ENCODE results near the gene CEND1. TPM values are rescaled to one million over a fixed set of nuclear protein-coding genes. Genes with fewer than 3 reads are reported as not detected.
A peak's percentile ranks its signal among the peaks of the same experiment; 100 is the strongest.

CEND1 gene
- total RNA-seq, 2 donors from 2014 or later, result 0.35 to 0.40 TPM

DNA sequence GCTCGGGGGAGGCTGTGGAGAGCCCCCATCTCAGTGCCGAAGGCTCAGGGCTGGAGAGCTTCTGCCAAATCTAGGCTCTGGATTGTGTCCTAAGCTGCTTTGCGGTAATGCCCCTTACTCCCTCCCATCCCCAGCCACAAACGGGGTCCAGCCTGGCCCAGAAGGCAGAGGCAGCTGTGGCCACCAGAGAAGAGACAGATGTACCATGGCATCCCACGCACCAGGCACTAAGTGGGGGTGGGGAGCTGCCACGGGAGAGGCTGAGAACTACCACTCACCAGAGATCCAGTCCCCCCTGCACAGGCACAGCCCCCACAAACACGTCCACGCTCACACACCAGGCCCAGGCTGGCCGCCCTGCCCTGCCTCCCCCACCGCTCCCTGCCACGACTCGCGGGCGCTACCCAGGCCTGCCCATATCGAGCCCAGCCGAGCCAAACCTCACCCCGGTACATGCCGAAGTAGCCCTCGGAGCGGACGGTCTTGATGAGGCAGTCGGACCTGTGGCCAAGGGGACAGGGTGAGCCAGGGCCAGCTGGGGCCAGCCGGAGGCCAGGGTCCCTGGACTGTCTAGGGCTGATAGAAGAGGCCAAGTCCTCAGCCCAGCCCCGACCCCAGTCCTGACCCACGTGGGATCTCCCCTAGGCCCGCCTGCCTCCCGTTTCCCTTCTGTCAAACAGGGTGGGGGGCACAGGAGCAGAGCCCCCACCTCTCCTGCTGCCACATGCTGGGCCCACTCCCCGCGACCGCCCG, 4.3 kb upstream of the CEND1 start:
- intact Hi-C loops (cut with DNase I), result no loop called here
- Histone ChIP-seq H3K4me1 (peaks cover 7% of the 10 kb centered on the region), H3K4me3 (no peak overlapping the region), H3K9me3 (no peaks in the 10 kb centered on the region), H3K9ac (ENCODE audit: low read depth in 2 of 2, low read length in 2 of 2) (peak overlapping the region in 1 of 2 donors; percentile 26), H3K27ac (no peak overlapping the region), H3K27me3 (peaks cover 9% of the 10 kb centered on the region), H3K36me3 (no peaks in the 10 kb centered on the region)
- TF ChIP-seq, protein P1, sequence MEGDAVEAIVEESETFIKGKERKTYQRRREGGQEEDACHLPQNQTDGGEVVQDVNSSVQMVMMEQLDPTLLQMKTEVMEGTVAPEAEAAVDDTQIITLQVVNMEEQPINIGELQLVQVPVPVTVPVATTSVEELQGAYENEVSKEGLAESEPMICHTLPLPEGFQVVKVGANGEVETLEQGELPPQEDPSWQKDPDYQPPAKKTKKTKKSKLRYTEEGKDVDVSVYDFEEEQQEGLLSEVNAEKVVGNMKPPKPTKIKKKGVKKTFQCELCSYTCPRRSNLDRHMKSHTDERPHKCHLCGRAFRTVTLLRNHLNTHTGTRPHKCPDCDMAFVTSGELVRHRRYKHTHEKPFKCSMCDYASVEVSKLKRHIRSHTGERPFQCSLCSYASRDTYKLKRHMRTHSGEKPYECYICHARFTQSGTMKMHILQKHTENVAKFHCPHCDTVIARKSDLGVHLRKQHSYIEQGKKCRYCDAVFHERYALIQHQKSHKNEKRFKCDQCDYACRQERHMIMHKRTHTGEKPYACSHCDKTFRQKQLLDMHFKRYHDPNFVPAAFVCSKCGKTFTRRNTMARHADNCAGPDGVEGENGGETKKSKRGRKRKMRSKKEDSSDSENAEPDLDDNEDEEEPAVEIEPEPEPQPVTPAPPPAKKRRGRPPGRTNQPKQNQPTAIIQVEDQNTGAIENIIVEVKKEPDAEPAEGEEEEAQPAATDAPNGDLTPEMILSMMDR (IDR thresholded peaks at IDR 0.05), result no peak
- no peak for DNase-seq

DNA sequence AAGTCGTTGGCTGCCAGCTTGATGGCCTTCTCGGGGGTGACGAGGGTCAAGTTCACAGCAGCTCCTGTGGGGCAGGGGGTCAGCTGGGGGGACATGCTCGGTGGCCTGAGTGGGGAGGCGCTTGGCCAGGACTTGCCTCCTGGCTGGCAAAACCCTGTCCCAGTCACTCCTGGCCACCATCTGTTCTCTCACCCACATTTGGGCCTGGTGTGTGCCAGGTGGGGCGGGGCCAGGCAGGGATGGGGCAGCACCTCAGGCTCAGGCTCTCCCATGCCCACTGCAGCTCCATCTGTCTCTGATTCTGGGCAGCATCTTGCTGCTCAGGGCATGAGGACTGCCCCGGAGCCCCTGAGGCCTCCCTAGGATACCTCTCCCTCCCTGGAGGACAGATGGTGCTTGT, 3.7 kb upstream of the CEND1 start:
- H3K4me1 ChIP-seq, result peaks cover 7% of the 10 kb centered on the region
- DNase-seq, result no peak
- intact Hi-C loops (cut with DNase I), result no loop called here

GRCh38 chr11:792873-793272, 3.0 kb upstream of the CEND1 start:
- intact Hi-C loops (cut with DNase I), result no loop called here
- H3K27ac ChIP-seq, result no peak overlapping the region
- H3K27me3 ChIP-seq, result peaks cover 14% of the 10 kb centered on the region
- H3K9me3 ChIP-seq, result no peaks in the 10 kb centered on the region
- no peak overlapping the region for H3K9ac ChIP-seq (ENCODE audit: low read depth in 2 of 2, low read length in 2 of 2)
- H3K4me1 ChIP-seq, result peaks cover 7% of the 10 kb centered on the region
- DNase-seq, result no peak
- no peak overlapping the region for H3K4me3 ChIP-seq
- H3K36me3 ChIP-seq, result no peaks in the 10 kb centered on the region
- TF ChIP-seq, protein P1 (IDR thresholded peaks at IDR 0.05), result no peak

More for the DNA sequence above, 3.7 kb upstream of the CEND1 start:
- Histone ChIP-seq H3K9ac (ENCODE audit: low read depth in 2 of 2, low read length in 2 of 2) (no peak overlapping the region), H3K4me3 (no peak overlapping the region), H3K36me3 (no peaks in the 10 kb centered on the region), H3K27me3 (peaks cover 14% of the 10 kb centered on the region), H3K9me3 (no peaks in the 10 kb centered on the region), H3K27ac (no peak overlapping the region)
- TF ChIP-seq, protein P1 (IDR thresholded peaks at IDR 0.05), result no peak

GRCh38 chr11:792535-792821, 2.6 kb upstream of the CEND1 start:
- DNase-seq, result no peak
- Histone ChIP-seq H3K27ac (no peak overlapping the region), H3K9ac (ENCODE audit: low read depth in 2 of 2, low read length in 2 of 2) (no peak overlapping the region), H3K27me3 (peaks cover 14% of the 10 kb centered on the region), H3K4me1 (peaks cover 7% of the 10 kb centered on the region), H3K9me3 (no peaks in the 10 kb centered on the region), H3K4me3 (no peak overlapping the region), H3K36me3 (no peaks in the 10 kb centered on the region)
- TF ChIP-seq, protein P1 (IDR thresholded peaks at IDR 0.05), result no peak
- intact Hi-C loops (cut with DNase I), result no loop called here

DNA sequence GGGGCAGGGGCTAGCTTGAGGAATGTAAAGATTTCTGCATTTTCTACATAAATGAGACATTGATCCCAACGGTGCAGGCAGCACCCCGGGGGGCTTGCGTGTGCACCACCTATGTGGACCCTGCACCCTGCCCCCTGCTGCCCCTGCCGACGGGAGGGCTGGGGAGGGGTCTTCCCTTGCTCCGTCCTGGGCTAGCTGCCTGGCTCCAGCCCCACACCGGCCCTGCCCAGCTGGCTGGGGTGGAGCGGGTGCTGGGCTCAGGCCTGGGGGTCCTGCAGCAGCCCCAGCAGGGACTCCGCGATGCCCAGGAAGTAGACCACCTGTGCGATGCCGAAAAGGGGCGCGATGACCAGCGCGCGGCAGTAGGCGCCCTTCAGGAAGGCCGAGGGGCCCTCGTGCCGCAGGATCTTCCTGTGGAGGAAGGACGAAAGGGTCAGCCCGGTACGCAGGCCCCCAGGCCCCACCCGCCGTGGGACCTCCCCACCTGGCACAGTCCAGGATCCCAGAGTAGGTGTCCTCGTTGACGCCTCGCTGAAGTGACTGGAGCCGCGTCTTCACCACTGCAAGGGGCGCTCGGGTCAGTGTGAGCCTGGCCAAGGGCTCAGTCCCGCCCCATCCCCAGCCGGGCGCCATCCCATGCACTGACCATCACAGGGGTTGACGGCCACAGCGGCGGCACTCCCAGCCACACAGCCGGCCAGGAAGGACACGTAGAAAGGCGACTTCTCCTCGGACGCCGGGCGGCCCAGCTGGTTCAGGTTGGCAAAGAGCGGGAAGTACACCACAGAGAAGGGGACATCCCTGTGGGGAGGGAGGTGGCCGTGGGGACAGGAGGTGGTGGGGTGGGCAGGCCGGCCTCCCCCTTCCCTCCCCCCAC, 2.0 kb upstream of the CEND1 start:
- DNase-seq, result no peak
- Histone ChIP-seq H3K27me3 (peaks cover 14% of the 10 kb centered on the region), H3K27ac (no peak overlapping the region), H3K9me3 (no peaks in the 10 kb centered on the region), H3K36me3 (no peaks in the 10 kb centered on the region), H3K9ac (ENCODE audit: low read depth in 2 of 2, low read length in 2 of 2) (no peak overlapping the region), H3K4me3 (no peak overlapping the region), H3K4me1 (peaks cover 7% of the 10 kb centered on the region)
- TF ChIP-seq, protein P1 (IDR thresholded peaks at IDR 0.05), result no peak
- intact Hi-C loops (cut with DNase I), result no loop called here

Measured in colonic mucosa (tissue), 4 donors.